Mesenchymal stem cell (in vitro differentiated cells and primary cell): ENCODE measurements around the gene DCDC2.

Experiments
- DNase-seq: peaks from one replicate; pipeline ENCODE4 v3.0.0-alpha.2; 2013
- H2AFZ ChIP-seq: one replicate; pipeline ENCODE4 v1.6.1; 2013; ENCODE audit warnings: low read depth, mild to moderate bottlenecking, control low read depth, inconsistent platforms, low read length, moderate library complexity
- H2AK5ac ChIP-seq: 2 replicates; pipeline ENCODE4 v1.6.1; 2013; ENCODE audit warnings: low read length, moderate library complexity, mild to moderate bottlenecking, inconsistent platforms; ENCODE audit not compliant: severe bottlenecking
- H2BK120ac ChIP-seq: one replicate; pipeline ENCODE4 v1.6.1; 2013; ENCODE audit warnings: low read depth, mild to moderate bottlenecking, inconsistent platforms, low read length, moderate library complexity
- H2BK12ac ChIP-seq, 2 experiments: one replicate each; pipeline ENCODE4 v1.6.1; 2013; ENCODE audit warnings: inconsistent platforms in 2 of 2, low read length in 2 of 2, mild to moderate bottlenecking in 2 of 2, moderate library complexity in 2 of 2, control low read depth in 1 of 2
- H2BK15ac ChIP-seq: one replicate; pipeline ENCODE4 v1.6.1; 2013; ENCODE audit warnings: mild to moderate bottlenecking, low read depth, inconsistent platforms; ENCODE audit not compliant: poor library complexity, severe bottlenecking
- H2BK5ac ChIP-seq: 2 replicates; pipeline ENCODE4 v1.6.1; 2013; ENCODE audit warnings: low read depth, mild to moderate bottlenecking, low read length, control low read depth, inconsistent platforms; ENCODE audit not compliant: poor library complexity, severe bottlenecking
- H3K14ac ChIP-seq, 2 experiments: one replicate each; pipeline ENCODE4 v1.6.1; 2013; ENCODE audit warnings: inconsistent platforms in 2 of 2, low read length in 2 of 2, control low read depth in 1 of 2, mild to moderate bottlenecking in 1 of 2, moderate library complexity in 1 of 2
- H3K18ac ChIP-seq, 2 experiments: one replicate each; pipeline ENCODE4 v1.6.1; 2013; ENCODE audit warnings: inconsistent platforms in 2 of 2, low read length in 2 of 2, control low read depth in 1 of 2, low read depth in 1 of 2, mild to moderate bottlenecking in 1 of 2
- H3K23ac ChIP-seq, 2 experiments: one replicate each; pipeline ENCODE4 v1.6.1; 2013; ENCODE audit warnings: inconsistent platforms in 2 of 2, low read length in 2 of 2, mild to moderate bottlenecking in 2 of 2, moderate library complexity in 2 of 2, control low read depth in 1 of 2
- H3K27ac ChIP-seq: 2 replicates; pipeline ENCODE4 v1.5.1; 2013; ENCODE audit warnings: mild to moderate bottlenecking, moderate library complexity, low read length, control low read depth, inconsistent platforms; ENCODE audit not compliant: poor library complexity, severe bottlenecking
- H3K27me3 ChIP-seq, 2 experiments: 2 replicates each; pipeline versions ENCODE4 v1.6.1 to v1.7.0; 2013; ENCODE audit warnings: low read length in 2 of 2, mild to moderate bottlenecking in 2 of 2, moderate library complexity in 2 of 2, control low read depth in 1 of 2, inconsistent platforms in 1 of 2; ENCODE audit not compliant: control insufficient read depth in 1 of 2, insufficient read depth in 1 of 2
- H3K36me3 ChIP-seq, 2 experiments: 2 replicates each; pipeline versions ENCODE4 v1.6.1 to v1.7.0; 2013; ENCODE audit warnings: low read length in 2 of 2, control low read depth in 1 of 2, inconsistent platforms in 1 of 2, low read depth in 1 of 2, mild to moderate bottlenecking in 1 of 2; ENCODE audit not compliant: insufficient read depth in 2 of 2, control insufficient read depth in 1 of 2
- H3K4ac ChIP-seq, 2 experiments: one replicate each; pipeline ENCODE4 v1.6.1; 2013; ENCODE audit warnings: inconsistent platforms in 2 of 2, low read length in 2 of 2, mild to moderate bottlenecking in 2 of 2, moderate library complexity in 2 of 2, control low read depth in 1 of 2, low read depth in 1 of 2
- H3K4me1 ChIP-seq: 2 replicates; pipeline ENCODE4 v1.6.1; 2013; ENCODE audit warnings: low read depth, low read length, control low read depth; ENCODE audit not compliant: control insufficient read depth, insufficient read depth
- H3K4me2 ChIP-seq: 2 replicates; pipeline ENCODE4 v1.6.1; 2013; ENCODE audit warnings: low read length, mild to moderate bottlenecking, inconsistent platforms; ENCODE audit not compliant: poor library complexity, severe bottlenecking
- H3K4me3 ChIP-seq, 2 experiments: 2 replicates each; pipeline versions ENCODE4 v1.5.1 to v1.7.0; 2013; ENCODE audit warnings: low read length in 2 of 2, mild to moderate bottlenecking in 2 of 2, control low read depth in 1 of 2, low read depth in 1 of 2; ENCODE audit not compliant: insufficient read depth in 1 of 2
- H3K79me1 ChIP-seq: replicated peaks from 2 replicates; pipeline ENCODE4 v1.6.1; 2013; ENCODE audit warnings: mild to moderate bottlenecking, control low read depth, low read length, inconsistent platforms; ENCODE audit not compliant: poor library complexity, severe bottlenecking
- H3K9ac ChIP-seq: 2 replicates; pipeline ENCODE4 v1.7.0; 2013; ENCODE audit warnings: mild to moderate bottlenecking, low read length, moderate library complexity
- H3K9me3 ChIP-seq: 2 replicates; pipeline ENCODE4 v1.7.0; 2013; ENCODE audit warnings: mild to moderate bottlenecking, low read length; ENCODE audit not compliant: control insufficient read depth
- H4K8ac ChIP-seq: one replicate; pipeline ENCODE4 v1.6.1; 2013; ENCODE audit warnings: inconsistent platforms, mild to moderate bottlenecking, low read length, moderate library complexity
- H4K91ac ChIP-seq: one replicate; pipeline ENCODE4 v1.6.1; 2013; ENCODE audit warnings: mild to moderate bottlenecking, low read length, inconsistent platforms
- WGBS: methylation state at CpG from one replicate; pipeline ENCODE4 v1.1.7; 2013; ENCODE audit warnings: mixed read lengths; 5-methylcytosine and 5-hydroxymethylcytosine counted together

DCDC2 gene

GRCh38 chr6:24148154-24148570 lies 209.7 kb downstream of the DCDC2 start:
- no peaks in the 10 kb centered on the region for H3K36me3 ChIP-seq
- no peak overlapping the region for H2BK120ac ChIP-seq
- WGBS, result 50% methylated on average over 3 of the region's 3 CpGs
- H3K27me3 ChIP-seq, result no peaks in the 10 kb centered on the region
- no peak overlapping the region for H4K91ac ChIP-seq
- H3K79me1 ChIP-seq, result no peaks in the 10 kb centered on the region
- no peak overlapping the region for H2AK5ac ChIP-seq
- H3K9me3 ChIP-seq, result no peaks in the 10 kb centered on the region
- H3K4me1 ChIP-seq, result no peaks in the 10 kb centered on the region
- no peak overlapping the region for H3K4me2 ChIP-seq
- no peak overlapping the region for H2BK5ac ChIP-seq
- no peak overlapping the region for H4K8ac ChIP-seq
- H3K27ac ChIP-seq, result no peak overlapping the region
- no peak overlapping the region for H2AFZ ChIP-seq
- no peak overlapping the region for H3K4ac ChIP-seq
- H3K14ac ChIP-seq, result no peak overlapping the region
- H2BK12ac ChIP-seq, result no peak overlapping the region
- H3K18ac ChIP-seq, result no peak overlapping the region
- no peak overlapping the region for H2BK15ac ChIP-seq
- no peak overlapping the region for H3K4me3 ChIP-seq
- H3K23ac ChIP-seq, result no peak overlapping the region
- no peak overlapping the region for H3K9ac ChIP-seq
- DNase-seq, result no peak

- no peak overlapping the region for H2BK12ac ChIP-seq
- 60% methylated on average over 7 of the region's 8 CpGs for WGBS
- no peak for DNase-seq
These were observed 210.2 kb downstream of the DCDC2 start for GRCh38 chr6:24147511-24148153.

GRCh38 chr6:24146871-24147270 lies 211.0 kb downstream of the DCDC2 start:
- Histone ChIP-seq H3K14ac (no peak overlapping the region), H3K36me3 (no peaks in the 10 kb centered on the region), H2BK5ac (no peak overlapping the region), H3K27me3 (no peaks in the 10 kb centered on the region), H3K4me1 (no peaks in the 10 kb centered on the region), H3K27ac (no peak overlapping the region), H3K4me2 (no peak overlapping the region), H3K4me3 (no peak overlapping the region), H3K79me1 (no peaks in the 10 kb centered on the region), H2BK12ac (no peak overlapping the region), H4K8ac (no peak overlapping the region), H2AFZ (no peak overlapping the region), H3K9ac (no peak overlapping the region), H3K23ac (no peak overlapping the region), H3K4ac (no peak overlapping the region), H3K9me3 (no peaks in the 10 kb centered on the region), H2BK120ac (no peak overlapping the region), H2BK15ac (no peak overlapping the region), H4K91ac (no peak overlapping the region), H2AK5ac (no peak overlapping the region), H3K18ac (no peak overlapping the region)
- no peak for DNase-seq
- WGBS, result 50% methylated on average over 3 of the region's 3 CpGs

More at GRCh38 chr6:24147511-24148153, 210.2 kb downstream of the DCDC2 start:
- no peak overlapping the region for H3K27ac ChIP-seq
- no peaks in the 10 kb centered on the region for H3K79me1 ChIP-seq
- no peaks in the 10 kb centered on the region for H3K9me3 ChIP-seq
- no peak overlapping the region for H4K91ac ChIP-seq
- H3K36me3 ChIP-seq, result no peaks in the 10 kb centered on the region
- H3K4me1 ChIP-seq, result no peaks in the 10 kb centered on the region
- no peak overlapping the region for H2BK5ac ChIP-seq
- no peak overlapping the region for H3K23ac ChIP-seq
- H4K8ac ChIP-seq, result no peak overlapping the region
- H2BK120ac ChIP-seq, result no peak overlapping the region
- no peaks in the 10 kb centered on the region for H3K27me3 ChIP-seq
- no peak overlapping the region for H2AK5ac ChIP-seq
- H3K18ac ChIP-seq, result no peak overlapping the region
- no peak overlapping the region for H3K4ac ChIP-seq
- H3K14ac ChIP-seq, result no peak overlapping the region
- H3K9ac ChIP-seq, result no peak overlapping the region
- H2BK15ac ChIP-seq, result no peak overlapping the region
- H3K4me3 ChIP-seq, result no peak overlapping the region
- no peak overlapping the region for H3K4me2 ChIP-seq
- H2AFZ ChIP-seq, result no peak overlapping the region

- Histone ChIP-seq H3K23ac (no peak overlapping the region), H3K79me1 (no peaks in the 10 kb centered on the region), H3K18ac (no peak overlapping the region), H3K27me3 (no peaks in the 10 kb centered on the region), H2BK120ac (no peak overlapping the region), H3K9me3 (no peaks in the 10 kb centered on the region), H3K27ac (no peak overlapping the region), H4K91ac (no peak overlapping the region), H3K4ac (no peak overlapping the region), H3K4me3 (no peak overlapping the region), H2AFZ (no peak overlapping the region), H2AK5ac (no peak overlapping the region), H2BK15ac (no peak overlapping the region), H3K36me3 (no peaks in the 10 kb centered on the region), H4K8ac (no peak overlapping the region), H2BK5ac (no peak overlapping the region), H2BK12ac (no peak overlapping the region), H3K9ac (no peak overlapping the region), H3K4me1 (no peaks in the 10 kb centered on the region), H3K4me2 (no peak overlapping the region), H3K14ac (no peak overlapping the region)
- 80% methylated on average over 9 of the region's 9 CpGs for WGBS
- DNase-seq, result no peak
These were observed 212.1 kb downstream of the DCDC2 start for GRCh38 chr6:24145690-24146131.
